Small intestine (tissue), 7 donors: Measurements from ENCODE around the gene MAP1LC3B2. TPM values are rescaled to one million over a fixed set of nuclear protein-coding genes. Genes with fewer than 3 reads are reported as not detected.

Source experiments
- DNase-seq, 2 donors: peaks; one replicate each; pipeline versions ENCODE4 v3.0.0 to v3.0.0-alpha.2; 2013
- FAIRE-seq: peaks from 2 replicates; lab custom pipeline; 2012; peaks lifted over from hg19 to GRCh38; lab: Jason Lieb, UNC
- H3K27ac ChIP-seq, 3 donors: one replicate each; pipeline ENCODE4 v1.5.1; 2013; ENCODE audit warnings: low read length in 2 of 3, mild to moderate bottlenecking in 2 of 3, control low read depth in 1 of 3, inconsistent platforms in 1 of 3, low read depth in 1 of 3, moderate library complexity in 1 of 3
- H3K27me3 ChIP-seq, 3 donors: one replicate each; pipeline ENCODE4 v1.6.1; 2013; ENCODE audit warnings: low read length in 3 of 3, inconsistent platforms in 1 of 3; ENCODE audit not compliant: control insufficient read depth in 3 of 3, insufficient read depth in 3 of 3
- H3K36me3 ChIP-seq, 3 donors: one replicate each; pipeline ENCODE4 v1.6.1; 2013; ENCODE audit warnings: low read length in 3 of 3, inconsistent platforms in 1 of 3, low read depth in 1 of 3, mild to moderate bottlenecking in 1 of 3, moderate library complexity in 1 of 3; ENCODE audit not compliant: control insufficient read depth in 3 of 3, insufficient read depth in 2 of 3
- H3K4me1 ChIP-seq, 3 donors: one replicate each; pipeline ENCODE4 v1.6.1; 2013; ENCODE audit warnings: low read length in 2 of 3, inconsistent platforms in 1 of 3, low read depth in 1 of 3, mild to moderate bottlenecking in 1 of 3, moderate library complexity in 1 of 3; ENCODE audit not compliant: control insufficient read depth in 3 of 3, insufficient read depth in 2 of 3
- H3K4me3 ChIP-seq, 3 donors: one replicate each; pipeline ENCODE4 v1.5.1; 2013; ENCODE audit warnings: low read length in 3 of 3, control low read depth in 1 of 3, inconsistent platforms in 1 of 3, low read depth in 1 of 3, mild to moderate bottlenecking in 1 of 3, moderate library complexity in 1 of 3
- H3K9me3 ChIP-seq, 2 donors: one replicate each; pipeline ENCODE4 v1.6.1; 2013; ENCODE audit warnings: low read depth in 1 of 2, low read length in 1 of 2; ENCODE audit not compliant: control insufficient read depth in 2 of 2, insufficient read depth in 1 of 2
- WGBS, 3 donors: extraction: QIAGEN DNeasy Blood & Tissue Kit; methylation state at CpG; one replicate each; pipeline ENCODE4 v1.1.7; 2013; 5-methylcytosine and 5-hydroxymethylcytosine counted together
- polyA plus RNA-seq, 4 donors: library from polyadenylated mRNA; stranded (reverse) in 3 of 4; unstranded in 1 of 4; fragments of 200-250 nt in 3 of 4; fragments of 120-200 nt in 1 of 4; gene quantifications; one replicate each; pipeline versions ENCODE4 v1.2.1 to v1.2.3, GENCODE V29; 2013
- donor health status: healthy with polysubstance abuse.
- donor health status: control.
- donor health status: control.
- donor health status: Bipolar disorder and iron deficiency.
- donor health status: healthy.

The MAP1LC3B2 gene
- polyA plus RNA-seq, 4 donors, result 1.1 to 2.7 (median 2.0) TPM

DNA sequence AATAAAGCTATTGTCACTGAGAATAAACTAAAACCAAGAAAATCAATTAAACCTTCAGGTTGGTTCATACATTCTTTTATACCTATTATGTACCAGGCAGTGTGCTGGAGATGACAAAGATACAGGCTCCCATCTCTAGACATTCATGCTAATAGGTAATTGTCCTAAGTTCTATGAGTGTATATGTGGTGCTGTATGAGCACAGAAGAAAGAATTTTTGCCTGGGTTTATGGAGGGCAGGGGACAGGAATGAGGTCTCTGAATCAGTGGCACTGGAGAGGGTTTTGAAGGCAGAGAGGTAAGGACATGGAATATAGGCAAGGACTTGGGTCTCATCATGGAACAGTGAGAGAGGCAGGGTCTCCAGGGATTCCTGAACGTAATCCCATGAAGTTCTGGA, 38.7 kb downstream of the MAP1LC3B2 start:
- H3K27me3 ChIP-seq, result no peaks in the 10 kb centered on the region
- no peak overlapping the region for H3K4me3 ChIP-seq
- H3K36me3 ChIP-seq, result no peaks in the 10 kb centered on the region
- DNase-seq (no peak), FAIRE-seq (no peak)
- H3K9me3 ChIP-seq, result no peaks in the 10 kb centered on the region
- no peak overlapping the region for H3K27ac ChIP-seq
- 85 to 100% (median 100%) methylated on average over 1 of the region's 1 CpG for WGBS, 3 donors
- peaks cover 0 to 21% (median 0%) of the 10 kb centered on the region in 3 donors for H3K4me1 ChIP-seq

DNA sequence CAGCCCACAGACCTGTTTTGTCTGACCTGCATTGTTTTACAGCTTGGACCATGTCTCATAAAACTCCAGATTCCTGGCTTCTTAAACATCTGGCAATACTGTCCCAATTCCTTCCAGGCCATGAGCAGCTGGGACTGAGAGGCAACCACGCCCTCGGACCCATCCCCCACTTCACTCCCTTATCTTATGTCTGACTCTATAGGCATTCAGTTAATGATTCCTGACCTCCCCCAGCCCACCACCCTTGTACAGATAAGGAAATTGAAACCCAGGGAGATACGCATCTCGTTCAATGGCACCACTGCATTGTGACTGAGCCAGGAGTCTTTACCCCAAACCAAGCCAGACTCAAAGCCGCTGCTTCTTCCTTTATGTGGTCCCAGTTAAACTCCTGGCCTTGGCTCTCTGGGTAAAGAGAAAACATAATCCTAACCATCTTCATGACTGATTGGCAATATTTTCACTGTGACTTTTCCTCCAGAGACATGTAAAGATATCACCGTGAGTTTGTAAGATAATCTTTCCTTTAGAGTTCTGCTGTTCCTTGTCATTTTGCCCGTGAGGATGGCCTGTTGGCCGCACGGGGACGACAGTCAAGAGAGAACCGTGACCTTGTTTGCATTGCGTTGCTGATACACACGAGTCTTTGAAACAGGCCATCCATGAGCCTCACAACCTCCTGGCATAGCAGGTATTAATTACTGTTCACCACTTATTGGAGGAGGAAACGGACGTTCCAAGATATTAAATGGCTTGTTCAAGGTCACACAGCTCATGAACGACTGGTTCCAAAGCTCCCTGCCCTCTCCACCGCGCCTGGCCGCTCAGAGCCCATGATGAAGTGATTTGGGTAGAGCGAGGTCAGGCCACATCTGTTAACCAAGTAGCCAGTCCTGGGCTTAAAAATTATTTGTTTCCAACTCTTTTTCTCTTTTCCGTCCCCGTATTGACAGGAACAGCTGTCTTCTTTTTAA, 39.4 kb downstream of the MAP1LC3B2 start:
- H3K27me3 ChIP-seq, result no peaks in the 10 kb centered on the region
- WGBS, 3 donors, result 58 to 62% (median 62%) methylated on average over 22 of the region's 22 CpGs
- H3K9me3 ChIP-seq, result no peaks in the 10 kb centered on the region
- peaks cover 0 to 21% (median 0%) of the 10 kb centered on the region in 3 donors for H3K4me1 ChIP-seq
- peak overlapping the region in 1 of 3 donors; percentile 70 for H3K27ac ChIP-seq
- no peak overlapping the region for H3K4me3 ChIP-seq
- H3K36me3 ChIP-seq, result no peaks in the 10 kb centered on the region
- DNase-seq (peak in 1 of 2 donors; percentile 59), FAIRE-seq (no peak)

GRCh38 chr12:116599285-116600136, 40.3 kb downstream of the MAP1LC3B2 start:
- Histone ChIP-seq H3K4me3 (peak overlapping the region in 1 of 3 donors; percentile 35), H3K4me1 (peaks cover 0 to 21% (median 0%) of the 10 kb centered on the region in 3 donors), H3K36me3 (no peaks in the 10 kb centered on the region), H3K27me3 (no peaks in the 10 kb centered on the region), H3K27ac (peak overlapping the region in 1 of 3 donors; percentile 70), H3K9me3 (no peaks in the 10 kb centered on the region)
- 19 to 27% (median 21%) methylated on average over 30 of the region's 30 CpGs for WGBS, 3 donors
- FAIRE-seq (no peak), DNase-seq (peak; percentile 43 to 72)

DNA sequence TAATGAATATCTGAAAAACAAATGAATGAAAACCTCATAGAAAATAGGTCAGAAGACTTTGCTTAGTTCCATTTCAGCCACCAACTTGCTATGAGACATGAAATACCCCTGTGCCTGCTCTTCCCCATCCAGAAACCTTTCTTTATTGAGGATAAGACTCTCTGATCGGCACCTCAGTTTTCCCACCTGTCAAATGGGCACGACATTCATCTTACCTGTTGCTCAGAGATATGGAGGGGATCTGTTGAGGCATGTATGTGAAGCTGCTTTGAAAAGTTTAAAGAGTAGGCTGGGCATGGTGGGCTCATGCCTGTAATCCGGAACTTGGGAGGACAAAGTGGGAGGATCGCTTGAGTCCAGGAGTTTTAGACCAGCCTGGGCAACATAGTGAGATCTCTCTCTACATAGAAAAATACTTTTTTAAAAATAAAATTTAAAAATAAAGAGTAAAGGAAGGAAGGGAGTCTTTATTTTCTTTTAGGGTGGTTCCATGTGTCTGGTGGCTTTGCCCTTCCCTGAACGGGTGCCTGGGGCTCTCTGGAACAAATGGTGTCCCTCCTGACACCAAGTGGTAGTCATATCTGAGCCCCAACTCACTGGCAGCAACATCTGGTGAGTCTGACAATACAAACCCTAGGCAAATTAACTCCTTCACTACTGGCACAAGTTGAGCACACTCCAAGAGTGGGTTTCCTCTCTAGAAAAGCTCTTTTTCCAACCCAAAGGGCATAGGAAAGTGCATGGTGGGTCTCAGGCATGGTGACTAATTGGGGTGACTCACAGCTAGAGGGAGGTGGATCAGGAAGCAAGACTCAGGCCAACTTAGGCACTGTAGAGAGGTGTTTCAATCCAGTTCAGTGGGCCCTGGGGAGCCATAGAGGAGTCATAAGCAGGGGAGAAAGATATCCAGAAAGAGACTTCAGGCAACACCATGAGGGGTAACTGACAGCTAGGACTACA, 42.1 kb downstream of the MAP1LC3B2 start:
- no peaks in the 10 kb centered on the region for H3K27me3 ChIP-seq
- FAIRE-seq (no peak), DNase-seq (no peak)
- H3K36me3 ChIP-seq, result no peaks in the 10 kb centered on the region
- H3K4me1 ChIP-seq, result peaks cover 0 to 21% (median 0%) of the 10 kb centered on the region in 3 donors
- 87 to 91% (median 89%) methylated on average over 5 of the region's 5 CpGs for WGBS, 3 donors
- H3K27ac ChIP-seq, result no peak overlapping the region
- no peak overlapping the region for H3K4me3 ChIP-seq
- no peaks in the 10 kb centered on the region for H3K9me3 ChIP-seq

DNA sequence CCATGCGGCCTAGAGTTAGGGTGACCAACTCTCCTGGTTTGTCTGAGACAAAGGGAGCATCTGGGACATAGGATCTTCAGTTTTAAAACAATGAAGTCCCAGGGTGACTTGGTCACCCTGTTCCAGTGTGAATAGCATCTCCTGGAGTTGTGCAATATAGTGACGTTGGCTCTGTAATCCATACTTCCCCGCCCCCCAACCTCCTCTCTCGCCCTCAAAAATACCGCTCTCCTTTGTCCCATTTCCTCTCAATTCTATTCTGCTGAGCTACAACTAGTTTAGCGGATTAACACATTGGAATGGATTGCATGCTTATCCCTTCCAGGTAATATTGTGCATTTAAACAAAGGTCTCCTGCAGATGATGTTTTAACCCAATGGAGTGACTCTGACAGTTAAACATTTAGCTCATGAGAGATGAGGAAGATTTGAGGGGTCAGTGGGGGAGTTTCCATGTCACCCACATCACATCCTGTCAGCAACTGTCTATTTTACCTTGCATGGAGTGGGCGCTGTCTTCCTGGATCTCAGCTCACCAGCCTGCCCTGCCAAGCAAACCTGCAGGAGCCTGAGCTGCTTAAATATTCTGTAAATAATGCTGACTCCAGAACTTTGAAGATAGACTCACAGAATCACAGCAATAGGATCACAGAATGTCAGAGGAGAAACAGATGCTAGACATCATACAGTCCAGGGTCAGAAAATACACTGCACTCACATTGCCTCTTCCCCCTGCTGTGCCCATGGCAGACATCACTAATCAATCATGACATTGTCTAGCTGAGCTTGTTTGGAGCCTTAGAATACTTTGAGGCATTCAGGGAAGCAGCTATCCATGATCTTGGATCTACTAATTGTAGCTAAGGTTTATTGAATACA, 43.0 kb downstream of the MAP1LC3B2 start:
- WGBS, 3 donors, result 85 to 88% (median 87%) methylated on average over 7 of the region's 7 CpGs
- Histone ChIP-seq H3K36me3 (no peaks in the 10 kb centered on the region), H3K9me3 (no peaks in the 10 kb centered on the region), H3K27me3 (no peaks in the 10 kb centered on the region), H3K4me1 (peaks cover 0 to 21% (median 0%) of the 10 kb centered on the region in 3 donors), H3K4me3 (no peak overlapping the region), H3K27ac (no peak overlapping the region)
- no peak for DNase-seq
- FAIRE-seq, result no peak

DNA sequence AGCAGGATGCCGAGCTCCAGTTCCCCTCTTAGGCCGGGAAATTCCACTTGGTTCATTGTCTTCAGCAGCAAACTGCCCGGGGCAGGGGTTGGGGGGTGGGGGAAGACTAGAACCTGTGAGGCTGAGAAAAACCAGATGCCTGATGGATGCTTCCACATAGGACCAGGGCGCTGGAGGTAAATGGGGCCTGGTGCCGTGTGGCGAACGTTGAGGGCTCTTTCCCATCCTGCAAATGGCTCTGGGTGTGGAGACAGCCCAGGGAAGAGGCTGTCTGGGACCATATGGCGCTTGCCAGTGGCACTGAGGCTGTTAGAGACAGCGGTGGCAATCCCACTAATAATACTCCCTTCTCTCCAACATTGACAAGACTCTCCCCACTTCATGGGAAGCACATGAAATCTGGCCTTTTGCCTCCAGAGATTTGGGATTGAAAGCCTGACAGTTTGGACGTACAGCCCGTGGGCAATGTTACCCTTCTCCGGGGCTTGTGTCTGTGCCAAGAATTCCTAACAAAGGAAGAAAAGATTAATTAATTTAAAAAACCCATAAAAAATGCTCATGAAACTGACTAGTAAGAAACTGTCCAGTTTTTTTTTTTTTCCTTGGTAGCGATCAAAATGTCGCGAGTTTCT, 44.5 kb downstream of the MAP1LC3B2 start:
- Histone ChIP-seq H3K4me1 (peaks cover 0 to 12% (median 0%) of the 10 kb centered on the region in 3 donors), H3K27ac (no peak overlapping the region), H3K36me3 (no peaks in the 10 kb centered on the region), H3K9me3 (no peaks in the 10 kb centered on the region), H3K27me3 (no peaks in the 10 kb centered on the region), H3K4me3 (no peak overlapping the region)
- FAIRE-seq, result no peak
- DNase-seq, result no peak
- WGBS, 3 donors, result 80 to 87% (median 84%) methylated on average over 15 of the region's 15 CpGs
